SK-MEL-5 (cell line): ENCODE data around the gene GRXCR2. TPM values are rescaled to one million over a fixed set of nuclear protein-coding genes. Genes with fewer than 3 reads are reported as not detected.
"Not testable (repeated sequence)": the region's sequence is repeated elsewhere in the genome, so short reads cannot be mapped to it uniquely, and the experiment has no call there.

Source experiments
- DNase-seq: peaks from one replicate; pipeline ENCODE4 v3.0.0-alpha.2; 2016; ENCODE audit warnings: low read depth, low spot score
- in situ Hi-C: cut with HindIII; loops from 2 replicates; pipeline ENCODE4 v1.10.0; 2016; ENCODE audit warnings: low sequenced_read_pairs, high pct_unique_total_duplicates, low pct_unique_long_range_greater_than_20kb
- total RNA-seq: library from RNA; depleted of rRNA; stranded (reverse); fragments of >200 nt; shearing (Covaris generic); gene quantifications from 2 replicates; pipeline ENCODE4 v1.2.3, GENCODE V29; 2014

GRXCR2 gene
- total RNA-seq, 1 experiment from 2014 or later, result not detected

GRCh38 chr5:145848854-145849253 is 24.0 kb downstream of the GRXCR2 start:
- in situ Hi-C loops, result no loop called here
- DNase-seq, result no peak

GRCh38 chr5:145847499-145848497 is 25.0 kb downstream of the GRXCR2 start:
- no peak for DNase-seq
- in situ Hi-C loops, result no loop called here

GRCh38 chr5:145846081-145846480 is 26.7 kb downstream of the GRXCR2 start:
- in situ Hi-C loops, result no loop called here
- no peak for DNase-seq

- in situ Hi-C loops, result no loop called here
- no peak for DNase-seq
Observed at GRCh38 chr5:145841299-145841698, 31.5 kb downstream of the GRXCR2 start.

GRCh38 chr5:145840458-145841132 is 32.2 kb downstream of the GRXCR2 start:
- in situ Hi-C loops, result no loop called here
- DNase-seq, result no peak

DNA sequence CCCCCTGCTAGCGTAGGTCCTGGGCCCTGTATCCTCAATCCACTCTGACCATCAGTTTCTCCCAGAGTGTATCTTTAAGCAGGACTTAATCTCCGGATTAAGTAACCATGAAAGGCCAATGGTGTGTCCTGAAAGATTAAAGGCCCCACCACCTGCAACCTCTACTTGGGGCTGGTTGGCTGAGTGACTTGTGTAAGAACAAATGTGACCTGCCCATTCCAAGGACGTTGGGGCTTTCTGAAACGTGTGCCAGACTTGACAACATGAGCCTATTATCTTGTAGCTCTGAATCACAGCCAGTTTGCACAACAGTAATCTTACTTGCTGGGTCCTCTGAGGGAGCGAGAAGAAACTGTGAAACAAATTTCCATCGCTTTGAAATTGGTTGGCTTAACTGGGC is 34.5 kb downstream of the GRXCR2 start:
- DNase-seq, result no peak
- in situ Hi-C loops, result no loop called here

GRCh38 chr5:145836241-145836640 is 36.6 kb downstream of the GRXCR2 start:
- DNase-seq, in situ Hi-C loops: not testable (repeated sequence)

GRCh38 chr5:145835848-145836239 is 37.0 kb downstream of the GRXCR2 start:
- in situ Hi-C loops, result no loop called here
- DNase-seq, result no peak

- in situ Hi-C loops, result no loop called here
- DNase-seq, result peak; percentile 85
Observed at GRCh38 chr5:145834917-145835847, 37.6 kb downstream of the GRXCR2 start, which contains the start of gene PRELID2. Gene PRELID2 (minus strand): TSS chr5:145835342. CDS start chr5:145835251, 91 bp downstream.

DNA sequence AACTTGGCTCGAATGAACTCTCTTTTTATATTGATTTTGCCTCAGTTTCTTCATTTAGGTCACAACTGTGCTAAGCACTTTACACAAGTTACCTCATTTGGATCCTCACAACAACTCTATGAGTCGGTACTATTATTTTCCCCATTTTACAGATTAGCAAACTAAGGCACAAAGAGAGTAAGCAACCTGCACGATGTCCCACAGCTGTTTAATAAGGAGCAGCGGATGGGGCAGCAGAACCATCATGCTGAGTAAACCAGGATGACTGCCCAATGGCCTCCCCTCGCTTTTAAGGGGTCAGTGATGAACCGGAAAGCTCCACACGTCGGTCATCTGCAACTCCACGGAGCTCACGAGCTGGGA is 38.3 kb downstream of the GRXCR2 start:
- DNase-seq, result no peak
- in situ Hi-C loops, result no loop called here

GRCh38 chr5:145833631-145834200 is 39.1 kb downstream of the GRXCR2 start:
- DNase-seq, result no peak
- in situ Hi-C loops, result no loop called here

GRCh38 chr5:145830594-145830993 is 42.2 kb downstream of the GRXCR2 start:
- in situ Hi-C loops, result no loop called here
- DNase-seq, result no peak

DNA sequence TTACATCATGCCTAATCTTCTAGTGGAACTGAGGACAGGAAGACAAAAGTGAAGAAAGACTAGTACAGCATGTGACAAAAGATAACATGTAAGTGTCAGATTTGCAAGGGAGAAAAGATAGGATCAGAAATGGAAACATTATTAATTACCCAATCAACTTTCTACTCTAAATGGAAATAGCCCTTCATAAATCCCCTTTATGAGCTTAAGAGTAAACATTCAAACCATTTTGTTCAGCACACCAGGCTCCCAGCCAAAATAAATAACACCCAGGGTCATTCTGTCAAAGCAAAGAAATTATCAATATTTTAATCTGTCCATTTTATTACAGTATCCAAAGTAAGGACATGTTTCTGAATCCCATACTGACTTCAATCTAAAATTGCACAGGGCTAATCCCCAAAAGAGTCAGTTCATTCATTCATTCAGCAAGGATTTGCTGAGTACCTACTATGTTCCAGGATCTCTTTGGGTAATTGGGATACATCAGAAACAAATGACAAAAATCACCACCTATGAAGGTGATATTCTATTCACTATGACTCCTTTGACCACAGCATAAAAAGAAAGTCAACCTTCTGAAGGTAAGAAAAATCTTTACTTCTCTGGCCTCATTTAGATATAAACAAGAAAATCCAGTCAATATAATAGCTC is 43.0 kb downstream of the GRXCR2 start:
- in situ Hi-C loops, result no loop called here
- DNase-seq, result no peak

GRCh38 chr5:145826895-145827674 is 45.7 kb downstream of the GRXCR2 start:
- in situ Hi-C loops, result no loop called here
- no peak for DNase-seq

DNA sequence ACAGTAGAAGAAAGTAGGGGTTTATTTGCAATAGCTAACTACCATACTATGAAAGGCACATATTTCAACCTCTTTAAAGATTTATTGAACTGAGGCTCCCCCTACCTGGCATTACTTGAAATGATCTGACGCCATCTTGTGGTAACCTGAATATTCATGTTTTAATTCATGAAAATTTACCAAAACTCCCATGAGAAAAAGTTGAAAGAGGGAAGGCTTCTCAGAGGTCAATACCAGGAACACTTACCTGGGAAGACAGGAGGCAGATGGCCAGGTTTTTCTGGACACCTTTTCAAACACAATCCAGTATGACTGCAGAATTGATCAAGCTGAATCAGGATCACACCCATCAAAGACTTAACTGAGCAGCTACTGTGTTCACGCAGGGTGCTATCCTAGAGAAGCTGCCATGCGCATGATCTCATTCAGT is 47.0 kb downstream of the GRXCR2 start:
- in situ Hi-C loops, result no loop called here
- DNase-seq, result peak; percentile 69

- DNase-seq, result peak; percentile 23
- in situ Hi-C loops, result no loop called here
Observed at GRCh38 chr5:145824040-145824439, 48.8 kb downstream of the GRXCR2 start.
